ENCODE measurements around the gene CD8B. TPM values are rescaled to one million over a fixed set of nuclear protein-coding genes. Genes with fewer than 3 reads are reported as not detected.
A peak's percentile ranks its signal among the peaks of the same experiment; 100 is the strongest.
"Not testable (repeated sequence)": the region's sequence is repeated elsewhere in the genome, so short reads cannot be mapped to it uniquely, and the experiment has no call there.

CD8B gene
- polyA plus RNA-seq, 4 donors: 2.2 to 56.0 (median 7.7) TPM

- not testable (repeated sequence) for H3K4me1 ChIP-seq (ENCODE audit: control insufficient read depth in 3 of 3, insufficient read depth in 2 of 3, low read depth in 1 of 3, low read length in 2 of 3); H3K27me3 ChIP-seq (ENCODE audit: control insufficient read depth in 3 of 3, insufficient read depth in 3 of 3, low read length in 3 of 3); FAIRE-seq; DNase-seq; H3K36me3 ChIP-seq (ENCODE audit: control insufficient read depth in 3 of 3, insufficient read depth in 2 of 3, low read depth in 1 of 3, low read length in 3 of 3); H3K27ac ChIP-seq (ENCODE audit: low read depth in 1 of 3, low read length in 2 of 3); H3K4me3 ChIP-seq (ENCODE audit: low read depth in 1 of 3, low read length in 3 of 3); H3K9me3 ChIP-seq (ENCODE audit: control insufficient read depth in 2 of 2, insufficient read depth in 1 of 2, low read depth in 1 of 2, low read length in 1 of 2)
- 60 to 72% (median 71%) methylated on average over 6 to 7 of the region's 8 CpGs for WGBS, 3 donors
These were observed 20.4 kb downstream of the CD8B start for GRCh38 chr2:86841330-86841729.

- not testable (repeated sequence) for H3K9me3 ChIP-seq (ENCODE audit: control insufficient read depth in 2 of 2, insufficient read depth in 1 of 2, low read depth in 1 of 2, low read length in 1 of 2); H3K27me3 ChIP-seq (ENCODE audit: control insufficient read depth in 3 of 3, insufficient read depth in 3 of 3, low read length in 3 of 3); H3K36me3 ChIP-seq (ENCODE audit: control insufficient read depth in 3 of 3, insufficient read depth in 2 of 3, low read depth in 1 of 3, low read length in 3 of 3); H3K4me3 ChIP-seq (ENCODE audit: low read depth in 1 of 3, low read length in 3 of 3); DNase-seq; H3K27ac ChIP-seq (ENCODE audit: low read depth in 1 of 3, low read length in 2 of 3); FAIRE-seq; H3K4me1 ChIP-seq (ENCODE audit: control insufficient read depth in 3 of 3, insufficient read depth in 2 of 3, low read depth in 1 of 3, low read length in 2 of 3)
- 66 to 93% (median 88%) methylated on average over 6 to 8 of the region's 11 CpGs for WGBS, 3 donors
These were observed 21.7 kb downstream of the CD8B start for GRCh38 chr2:86839871-86840548.

GRCh38 chr2:86839455-86839854 lies 22.2 kb downstream of the CD8B start:
- H3K27ac ChIP-seq (ENCODE audit: low read depth in 1 of 3, low read length in 2 of 3); H3K27me3 ChIP-seq (ENCODE audit: control insufficient read depth in 3 of 3, insufficient read depth in 3 of 3, low read length in 3 of 3); H3K9me3 ChIP-seq (ENCODE audit: control insufficient read depth in 2 of 2, insufficient read depth in 1 of 2, low read depth in 1 of 2, low read length in 1 of 2); H3K36me3 ChIP-seq (ENCODE audit: control insufficient read depth in 3 of 3, insufficient read depth in 2 of 3, low read depth in 1 of 3, low read length in 3 of 3); FAIRE-seq; DNase-seq; H3K4me1 ChIP-seq (ENCODE audit: control insufficient read depth in 3 of 3, insufficient read depth in 2 of 3, low read depth in 1 of 3, low read length in 2 of 3); H3K4me3 ChIP-seq (ENCODE audit: low read depth in 1 of 3, low read length in 3 of 3): not testable (repeated sequence)
- 82 to 94% (median 86%) methylated on average over 7 of the region's 7 CpGs for WGBS, 3 donors

- peak overlapping the region in 1 of 3 donors; percentile 10 for H3K27ac ChIP-seq (ENCODE audit: low read depth in 1 of 3, low read length in 2 of 3)
- H3K36me3 ChIP-seq (ENCODE audit: control insufficient read depth in 3 of 3, insufficient read depth in 2 of 3, low read depth in 1 of 3, low read length in 3 of 3); FAIRE-seq; H3K4me3 ChIP-seq (ENCODE audit: low read depth in 1 of 3, low read length in 3 of 3); H3K9me3 ChIP-seq (ENCODE audit: control insufficient read depth in 2 of 2, insufficient read depth in 1 of 2, low read depth in 1 of 2, low read length in 1 of 2); H3K4me1 ChIP-seq (ENCODE audit: control insufficient read depth in 3 of 3, insufficient read depth in 2 of 3, low read depth in 1 of 3, low read length in 2 of 3); DNase-seq; H3K27me3 ChIP-seq (ENCODE audit: control insufficient read depth in 3 of 3, insufficient read depth in 3 of 3, low read length in 3 of 3): not testable (repeated sequence)
- WGBS, 3 donors: 75 to 80% (median 75%) methylated on average over 5 to 6 of the region's 7 CpGs
These were observed 24.0 kb downstream of the CD8B start for GRCh38 chr2:86837714-86838113.

- WGBS, 3 donors: 33 to 40% (median 35%) methylated on average over 14 to 15 of the region's 19 CpGs
- H3K4me1 ChIP-seq (ENCODE audit: control insufficient read depth in 3 of 3, insufficient read depth in 2 of 3, low read depth in 1 of 3, low read length in 2 of 3); H3K36me3 ChIP-seq (ENCODE audit: control insufficient read depth in 3 of 3, insufficient read depth in 2 of 3, low read depth in 1 of 3, low read length in 3 of 3); H3K27me3 ChIP-seq (ENCODE audit: control insufficient read depth in 3 of 3, insufficient read depth in 3 of 3, low read length in 3 of 3); H3K4me3 ChIP-seq (ENCODE audit: low read depth in 1 of 3, low read length in 3 of 3); H3K9me3 ChIP-seq (ENCODE audit: control insufficient read depth in 2 of 2, insufficient read depth in 1 of 2, low read depth in 1 of 2, low read length in 1 of 2); FAIRE-seq: not testable (repeated sequence)
- H3K27ac ChIP-seq (ENCODE audit: low read depth in 1 of 3, low read length in 2 of 3): peak overlapping the region in 2 of 3 donors; percentile 11 to 65
- peak; percentile 54 to 87 for DNase-seq
These were observed 24.6 kb downstream of the CD8B start for GRCh38 chr2:86836915-86837695.

GRCh38 chr2:86835548-86835889 lies 26.2 kb downstream of the CD8B start:
- WGBS, 3 donors: 60 to 69% (median 66%) methylated on average over 1 to 3 of the region's 4 CpGs
- FAIRE-seq: not testable (repeated sequence)

GRCh38 chr2:86833315-86833714 lies 28.4 kb downstream of the CD8B start:
- Histone ChIP-seq H3K36me3 (ENCODE audit: control insufficient read depth in 3 of 3, insufficient read depth in 2 of 3, low read depth in 1 of 3, low read length in 3 of 3) (no peaks in the 10 kb centered on the region), H3K27ac (ENCODE audit: low read depth in 1 of 3, low read length in 2 of 3) (no peak overlapping the region), H3K9me3 (ENCODE audit: control insufficient read depth in 2 of 2, insufficient read depth in 1 of 2, low read depth in 1 of 2, low read length in 1 of 2) (no peaks in the 10 kb centered on the region), H3K4me1 (ENCODE audit: control insufficient read depth in 3 of 3, insufficient read depth in 2 of 3, low read depth in 1 of 3, low read length in 2 of 3) (no peaks in the 10 kb centered on the region), H3K4me3 (ENCODE audit: low read depth in 1 of 3, low read length in 3 of 3) (no peak overlapping the region), H3K27me3 (ENCODE audit: control insufficient read depth in 3 of 3, insufficient read depth in 3 of 3, low read length in 3 of 3) (no peaks in the 10 kb centered on the region)
- no peak for FAIRE-seq
- WGBS, 3 donors: 78 to 82% (median 78%) methylated on average over 8 to 10 of the region's 10 CpGs
- DNase-seq: no peak

More at GRCh38 chr2:86835548-86835889, 26.2 kb downstream of the CD8B start:
- not testable (repeated sequence) for H3K27me3 ChIP-seq (ENCODE audit: control insufficient read depth in 3 of 3, insufficient read depth in 3 of 3, low read length in 3 of 3); H3K4me1 ChIP-seq (ENCODE audit: control insufficient read depth in 3 of 3, insufficient read depth in 2 of 3, low read depth in 1 of 3, low read length in 2 of 3); H3K9me3 ChIP-seq (ENCODE audit: control insufficient read depth in 2 of 2, insufficient read depth in 1 of 2, low read depth in 1 of 2, low read length in 1 of 2); H3K36me3 ChIP-seq (ENCODE audit: control insufficient read depth in 3 of 3, insufficient read depth in 2 of 3, low read depth in 1 of 3, low read length in 3 of 3); DNase-seq; H3K4me3 ChIP-seq (ENCODE audit: low read depth in 1 of 3, low read length in 3 of 3); H3K27ac ChIP-seq (ENCODE audit: low read depth in 1 of 3, low read length in 2 of 3)

GRCh38 chr2:86832334-86833096 lies 29.2 kb downstream of the CD8B start:
- FAIRE-seq (no peak), DNase-seq (no peak)
- Histone ChIP-seq H3K4me1 (ENCODE audit: control insufficient read depth in 3 of 3, insufficient read depth in 2 of 3, low read depth in 1 of 3, low read length in 2 of 3) (no peaks in the 10 kb centered on the region), H3K4me3 (ENCODE audit: low read depth in 1 of 3, low read length in 3 of 3) (no peak overlapping the region), H3K27ac (ENCODE audit: low read depth in 1 of 3, low read length in 2 of 3) (no peak overlapping the region), H3K27me3 (ENCODE audit: control insufficient read depth in 3 of 3, insufficient read depth in 3 of 3, low read length in 3 of 3) (no peaks in the 10 kb centered on the region), H3K36me3 (ENCODE audit: control insufficient read depth in 3 of 3, insufficient read depth in 2 of 3, low read depth in 1 of 3, low read length in 3 of 3) (no peaks in the 10 kb centered on the region), H3K9me3 (ENCODE audit: control insufficient read depth in 2 of 2, insufficient read depth in 1 of 2, low read depth in 1 of 2, low read length in 1 of 2) (no peaks in the 10 kb centered on the region)
- WGBS, 3 donors: 69 to 82% (median 78%) methylated on average over 7 of the region's 7 CpGs
